Activated CD4-positive, alpha-beta T cell treated with anti-CD3 and anti-CD28 coated beads for 4 hours (primary cell): ENCODE results near the gene KIF16B.
"Not testable (repeated sequence)": the region's sequence is repeated elsewhere in the genome, so short reads cannot be mapped to it uniquely, and the experiment has no call there.

Experiments
- DNase-seq, 2 donors: peaks; one replicate each; pipeline ENCODE4 v3.0.0-alpha.2; 2020

KIF16B gene

GRCh38 chr20:16472045-16472872 is 101.0 kb downstream of the KIF16B start:
- DNase-seq: no peak

GRCh38 chr20:16469395-16469905 is 103.8 kb downstream of the KIF16B start:
- DNase-seq: no peak

- no peak for DNase-seq
Observed at GRCh38 chr20:16462711-16463110, 110.5 kb downstream of the KIF16B start.

GRCh38 chr20:16459019-16459700 is 114.1 kb downstream of the KIF16B start:
- no peak for DNase-seq

- no peak for DNase-seq
Observed at GRCh38 chr20:16457514-16457913, 115.7 kb downstream of the KIF16B start.

GRCh38 chr20:16455324-16455723 is 117.9 kb downstream of the KIF16B start:
- no peak for DNase-seq

GRCh38 chr20:16451982-16452381 is 121.3 kb downstream of the KIF16B start:
- no peak for DNase-seq

- DNase-seq: no peak
Observed at GRCh38 chr20:16451001-16451400, 122.2 kb downstream of the KIF16B start.

GRCh38 chr20:16446991-16447390 is 126.3 kb downstream of the KIF16B start:
- DNase-seq: no peak

GRCh38 chr20:16446246-16446645 is 127.0 kb downstream of the KIF16B start:
- DNase-seq: no peak

GRCh38 chr20:16445482-16445881 is 127.8 kb downstream of the KIF16B start:
- DNase-seq: no peak

- no peak for DNase-seq
Observed at GRCh38 chr20:16444057-16444777, 129.0 kb downstream of the KIF16B start.

- no peak for DNase-seq
Observed at GRCh38 chr20:16441546-16442164, 131.6 kb downstream of the KIF16B start.

- no peak for DNase-seq
Observed at GRCh38 chr20:16440686-16441085, 132.6 kb downstream of the KIF16B start.

GRCh38 chr20:16439540-16439939 is 133.7 kb downstream of the KIF16B start:
- not testable (repeated sequence) for DNase-seq

GRCh38 chr20:16438100-16438499 is 135.1 kb downstream of the KIF16B start:
- DNase-seq: no peak

GRCh38 chr20:16437387-16437996 is 135.8 kb downstream of the KIF16B start:
- DNase-seq: no peak

- DNase-seq: peak in 1 of 2 donors; percentile 35
Observed at GRCh38 chr20:16434062-16434664, 139.1 kb downstream of the KIF16B start.

GRCh38 chr20:16433293-16433580 is 140.0 kb downstream of the KIF16B start:
- DNase-seq: no peak

- no peak for DNase-seq
Observed at GRCh38 chr20:16432466-16433292, 140.6 kb downstream of the KIF16B start.

GRCh38 chr20:16428112-16428511 is 145.1 kb downstream of the KIF16B start:
- no peak for DNase-seq
